ENCODE data around the gene UNC5CL. TPM values are rescaled to one million over a fixed set of nuclear protein-coding genes. Genes with fewer than 3 reads are reported as not detected.

Gene UNC5CL
- total RNA-seq, 1 donor: not detected

DNA sequence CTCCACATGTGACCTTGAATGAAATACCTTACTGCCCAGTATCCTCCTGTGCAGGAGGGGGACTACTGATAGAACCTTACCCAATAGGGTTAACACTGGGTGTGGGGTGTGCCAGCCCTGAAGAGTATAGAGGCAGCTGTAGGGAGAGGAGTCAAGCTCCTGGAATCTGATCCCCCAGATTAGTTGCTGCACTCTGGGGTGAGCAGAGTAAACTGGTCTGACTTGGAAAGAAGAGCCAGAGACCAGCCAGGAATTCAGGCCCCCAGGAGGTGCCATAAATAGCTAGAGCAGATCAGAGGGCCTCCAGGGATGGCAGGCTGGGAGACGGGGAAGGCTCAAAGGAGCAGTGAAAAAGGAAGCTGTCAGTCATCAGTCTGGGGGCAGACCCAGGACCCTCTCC lies 10.5 kb upstream of the UNC5CL start:
- Histone ChIP-seq H3K36me3 (ENCODE audit: insufficient read depth, low read length) (no peaks in the 10 kb centered on the region), H3K4me2 (ENCODE audit: insufficient read depth, low read length) (no peak overlapping the region), H3K79me2 (ENCODE audit: insufficient read depth, low read length) (no peaks in the 10 kb centered on the region), H3K4me1 (ENCODE audit: insufficient read depth, low read length) (no peaks in the 10 kb centered on the region), H3K27me3 (ENCODE audit: insufficient read depth, low read length) (peaks cover 3% of the 10 kb centered on the region), H2AFZ (ENCODE audit: low read length) (no peak overlapping the region), H3K27ac (ENCODE audit: low read depth, low read length) (no peak overlapping the region), H3K9me3 (ENCODE audit: low read depth, low read length) (no peaks in the 10 kb centered on the region), H3K4me3 (ENCODE audit: insufficient read depth, low read length) (no peak overlapping the region), H4K20me1 (ENCODE audit: insufficient read depth, low read length) (no peaks in the 10 kb centered on the region)
- TF ChIP-seq, protein P1, sequence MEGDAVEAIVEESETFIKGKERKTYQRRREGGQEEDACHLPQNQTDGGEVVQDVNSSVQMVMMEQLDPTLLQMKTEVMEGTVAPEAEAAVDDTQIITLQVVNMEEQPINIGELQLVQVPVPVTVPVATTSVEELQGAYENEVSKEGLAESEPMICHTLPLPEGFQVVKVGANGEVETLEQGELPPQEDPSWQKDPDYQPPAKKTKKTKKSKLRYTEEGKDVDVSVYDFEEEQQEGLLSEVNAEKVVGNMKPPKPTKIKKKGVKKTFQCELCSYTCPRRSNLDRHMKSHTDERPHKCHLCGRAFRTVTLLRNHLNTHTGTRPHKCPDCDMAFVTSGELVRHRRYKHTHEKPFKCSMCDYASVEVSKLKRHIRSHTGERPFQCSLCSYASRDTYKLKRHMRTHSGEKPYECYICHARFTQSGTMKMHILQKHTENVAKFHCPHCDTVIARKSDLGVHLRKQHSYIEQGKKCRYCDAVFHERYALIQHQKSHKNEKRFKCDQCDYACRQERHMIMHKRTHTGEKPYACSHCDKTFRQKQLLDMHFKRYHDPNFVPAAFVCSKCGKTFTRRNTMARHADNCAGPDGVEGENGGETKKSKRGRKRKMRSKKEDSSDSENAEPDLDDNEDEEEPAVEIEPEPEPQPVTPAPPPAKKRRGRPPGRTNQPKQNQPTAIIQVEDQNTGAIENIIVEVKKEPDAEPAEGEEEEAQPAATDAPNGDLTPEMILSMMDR (IDR thresholded peaks at IDR 0.05; ENCODE audit: extremely low read depth, low read depth, low read length): no peak
- peak; percentile 10 for DNase-seq (ENCODE audit: insufficient read length, low spot score, missing footprints)

DNA sequence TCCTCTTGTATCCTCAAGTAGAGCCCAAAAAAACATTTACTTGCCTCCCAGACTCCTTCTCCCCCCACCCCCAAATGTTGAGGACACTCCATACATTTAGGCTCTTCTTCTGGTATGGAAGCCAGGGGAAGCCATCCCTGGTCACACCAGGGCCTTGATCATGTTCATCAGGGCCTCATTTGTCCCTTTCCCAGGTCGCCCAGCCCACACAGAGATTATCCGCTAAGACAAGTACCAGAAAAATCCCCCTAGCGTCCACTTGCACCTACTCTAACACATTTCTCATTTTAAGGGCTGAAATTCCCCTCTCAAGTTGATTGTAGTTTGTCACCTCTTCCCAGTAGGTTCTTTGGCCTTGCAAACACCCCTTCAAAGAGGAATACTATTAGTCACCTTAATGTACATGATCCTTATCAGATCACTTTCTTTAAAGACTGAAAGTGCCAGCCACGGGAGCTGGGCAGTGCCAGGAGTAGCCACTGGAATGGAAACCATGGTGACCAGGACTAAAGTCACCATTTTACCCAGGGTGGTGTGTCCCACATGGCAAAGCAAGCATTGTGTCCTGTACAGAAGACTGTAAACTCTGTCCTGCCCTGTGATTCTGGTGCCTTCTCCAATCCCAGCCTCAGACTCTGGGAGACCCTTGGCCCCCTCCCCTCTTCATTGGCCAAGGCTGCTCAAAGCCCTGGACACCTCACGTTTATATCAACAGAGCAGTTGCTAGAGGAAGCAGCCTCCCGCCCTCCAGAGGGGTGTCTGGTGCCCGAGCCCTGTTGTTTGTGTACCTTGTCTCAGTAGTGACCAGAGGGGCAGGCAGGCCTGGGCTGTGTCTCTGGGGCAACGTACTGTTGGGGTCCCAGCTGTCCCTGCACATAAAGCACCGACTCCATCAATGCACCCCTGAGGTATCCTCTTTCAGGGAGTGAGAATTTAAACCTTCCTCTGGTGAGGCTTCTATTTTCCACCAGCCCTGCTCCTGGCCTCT lies 9.0 kb upstream of the UNC5CL start:
- no peak overlapping the region for H3K27ac ChIP-seq (ENCODE audit: low read depth, low read length)
- H4K20me1 ChIP-seq (ENCODE audit: insufficient read depth, low read length): no peaks in the 10 kb centered on the region
- no peaks in the 10 kb centered on the region for H3K9me3 ChIP-seq (ENCODE audit: low read depth, low read length)
- TF ChIP-seq, protein P1 (IDR thresholded peaks at IDR 0.05; ENCODE audit: extremely low read depth, low read depth, low read length): no peak
- no peak overlapping the region for H3K4me2 ChIP-seq (ENCODE audit: insufficient read depth, low read length)
- no peak overlapping the region for H3K4me3 ChIP-seq (ENCODE audit: insufficient read depth, low read length)
- H2AFZ ChIP-seq (ENCODE audit: low read length): no peak overlapping the region
- no peaks in the 10 kb centered on the region for H3K27me3 ChIP-seq (ENCODE audit: insufficient read depth, low read length)
- H3K4me1 ChIP-seq (ENCODE audit: insufficient read depth, low read length): no peaks in the 10 kb centered on the region
- H3K79me2 ChIP-seq (ENCODE audit: insufficient read depth, low read length): no peaks in the 10 kb centered on the region
- no peaks in the 10 kb centered on the region for H3K36me3 ChIP-seq (ENCODE audit: insufficient read depth, low read length)
- peak; percentile 43 for DNase-seq (ENCODE audit: insufficient read length, low spot score, missing footprints)

DNA sequence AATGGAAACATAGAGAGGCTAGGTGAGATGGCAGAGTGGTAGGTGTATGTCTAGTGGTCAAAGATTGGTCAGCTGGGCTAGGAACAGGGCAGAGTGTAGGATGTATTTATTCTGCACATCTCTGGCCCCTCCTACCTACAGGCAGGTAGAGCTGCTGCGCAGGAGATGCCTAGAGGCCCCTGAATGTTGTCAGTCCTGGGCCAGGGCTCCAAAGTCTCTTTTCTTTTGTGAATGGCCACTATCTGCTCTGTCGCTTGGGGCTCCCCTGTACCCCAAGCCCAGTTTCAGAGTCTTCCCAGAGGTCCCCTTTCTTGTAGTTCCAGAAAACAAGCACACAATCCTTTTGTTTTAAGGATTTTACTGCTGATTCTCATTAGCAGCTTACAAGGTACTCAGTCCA lies 8.3 kb upstream of the UNC5CL start:
- DNase-seq (ENCODE audit: insufficient read length, low spot score, missing footprints): no peak
- H4K20me1 ChIP-seq (ENCODE audit: insufficient read depth, low read length): no peaks in the 10 kb centered on the region
- TF ChIP-seq, protein P1 (IDR thresholded peaks at IDR 0.05; ENCODE audit: extremely low read depth, low read depth, low read length): no peak
- H3K9me3 ChIP-seq (ENCODE audit: low read depth, low read length): no peaks in the 10 kb centered on the region
- H3K27me3 ChIP-seq (ENCODE audit: insufficient read depth, low read length): no peaks in the 10 kb centered on the region
- no peak overlapping the region for H2AFZ ChIP-seq (ENCODE audit: low read length)
- H3K36me3 ChIP-seq (ENCODE audit: insufficient read depth, low read length): no peaks in the 10 kb centered on the region
- no peak overlapping the region for H3K4me3 ChIP-seq (ENCODE audit: insufficient read depth, low read length)
- H3K27ac ChIP-seq (ENCODE audit: low read depth, low read length): no peak overlapping the region
- no peaks in the 10 kb centered on the region for H3K4me1 ChIP-seq (ENCODE audit: insufficient read depth, low read length)
- H3K4me2 ChIP-seq (ENCODE audit: insufficient read depth, low read length): no peak overlapping the region
- H3K79me2 ChIP-seq (ENCODE audit: insufficient read depth, low read length): no peaks in the 10 kb centered on the region

DNA sequence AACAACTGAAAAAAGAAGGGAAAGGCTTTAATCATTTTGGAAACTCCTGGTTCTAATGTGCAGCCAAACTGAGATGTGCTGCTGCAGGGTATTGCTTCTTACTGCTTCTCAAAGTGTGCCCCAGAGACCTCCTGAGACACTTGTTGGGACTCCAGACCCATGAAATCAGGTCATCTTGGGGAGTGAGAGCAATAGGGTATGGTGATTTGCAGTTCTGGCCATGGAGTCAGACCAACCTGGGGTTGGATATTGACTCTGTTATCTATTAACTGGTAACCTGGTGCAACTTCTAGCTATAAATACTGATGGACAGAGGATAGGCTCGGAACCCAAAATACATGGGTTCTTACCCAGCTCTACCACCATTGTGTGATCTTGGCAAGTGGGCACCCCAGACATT lies 7.1 kb upstream of the UNC5CL start:
- H3K27me3 ChIP-seq (ENCODE audit: insufficient read depth, low read length): no peaks in the 10 kb centered on the region
- no peak overlapping the region for H3K27ac ChIP-seq (ENCODE audit: low read depth, low read length)
- no peaks in the 10 kb centered on the region for H3K9me3 ChIP-seq (ENCODE audit: low read depth, low read length)
- DNase-seq (ENCODE audit: insufficient read length, low spot score, missing footprints): peak; percentile 1
- no peaks in the 10 kb centered on the region for H3K36me3 ChIP-seq (ENCODE audit: insufficient read depth, low read length)
- H3K4me1 ChIP-seq (ENCODE audit: insufficient read depth, low read length): no peaks in the 10 kb centered on the region
- H4K20me1 ChIP-seq (ENCODE audit: insufficient read depth, low read length): no peaks in the 10 kb centered on the region
- H2AFZ ChIP-seq (ENCODE audit: low read length): no peak overlapping the region
- H3K4me2 ChIP-seq (ENCODE audit: insufficient read depth, low read length): no peak overlapping the region
- TF ChIP-seq, protein P1 (IDR thresholded peaks at IDR 0.05; ENCODE audit: extremely low read depth, low read depth, low read length): no peak
- no peak overlapping the region for H3K4me3 ChIP-seq (ENCODE audit: insufficient read depth, low read length)
- H3K79me2 ChIP-seq (ENCODE audit: insufficient read depth, low read length): no peaks in the 10 kb centered on the region

All from osteoblast (primary cell).